Measurements from ENCODE around the gene GPR160.

DNA sequence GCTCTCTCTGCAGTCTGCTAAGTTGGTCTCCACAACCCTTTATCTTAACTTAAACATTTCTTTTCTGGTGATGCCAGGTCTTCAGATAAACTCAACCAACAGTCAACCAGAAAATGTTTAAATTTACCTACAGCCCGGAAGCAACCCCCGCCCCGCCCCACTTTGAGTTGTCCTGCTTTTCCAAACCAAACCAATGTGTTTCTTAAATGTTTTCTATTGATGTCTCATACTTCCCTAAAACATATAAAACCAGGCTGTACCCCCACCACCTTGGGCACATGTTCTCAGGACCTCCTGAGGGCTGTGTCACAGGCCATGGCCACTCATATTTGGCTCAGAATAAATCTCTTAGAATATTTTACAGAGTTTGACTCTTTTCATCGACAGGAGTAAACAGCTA is 13.2 kb upstream of the GPR160 start:
- no peak for TF ChIP-seq EZH2 (IDR thresholded peaks at IDR 0.05; ENCODE audit: low read length, missing control alignments)
- TF ChIP-seq, protein P1, sequence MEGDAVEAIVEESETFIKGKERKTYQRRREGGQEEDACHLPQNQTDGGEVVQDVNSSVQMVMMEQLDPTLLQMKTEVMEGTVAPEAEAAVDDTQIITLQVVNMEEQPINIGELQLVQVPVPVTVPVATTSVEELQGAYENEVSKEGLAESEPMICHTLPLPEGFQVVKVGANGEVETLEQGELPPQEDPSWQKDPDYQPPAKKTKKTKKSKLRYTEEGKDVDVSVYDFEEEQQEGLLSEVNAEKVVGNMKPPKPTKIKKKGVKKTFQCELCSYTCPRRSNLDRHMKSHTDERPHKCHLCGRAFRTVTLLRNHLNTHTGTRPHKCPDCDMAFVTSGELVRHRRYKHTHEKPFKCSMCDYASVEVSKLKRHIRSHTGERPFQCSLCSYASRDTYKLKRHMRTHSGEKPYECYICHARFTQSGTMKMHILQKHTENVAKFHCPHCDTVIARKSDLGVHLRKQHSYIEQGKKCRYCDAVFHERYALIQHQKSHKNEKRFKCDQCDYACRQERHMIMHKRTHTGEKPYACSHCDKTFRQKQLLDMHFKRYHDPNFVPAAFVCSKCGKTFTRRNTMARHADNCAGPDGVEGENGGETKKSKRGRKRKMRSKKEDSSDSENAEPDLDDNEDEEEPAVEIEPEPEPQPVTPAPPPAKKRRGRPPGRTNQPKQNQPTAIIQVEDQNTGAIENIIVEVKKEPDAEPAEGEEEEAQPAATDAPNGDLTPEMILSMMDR (conservative IDR thresholded peaks at IDR 0.05 in 1 of 2, IDR thresholded peaks at IDR 0.05 in 1 of 2; ENCODE audit: low read depth in 1 of 2, low read length in 2 of 2), result no peak
